Measurements from ENCODE around the gene MYOF. TPM values are rescaled to one million over a fixed set of nuclear protein-coding genes. Genes with fewer than 3 reads are reported as not detected.

Gene MYOF
- total and polyA plus RNA-seq, 9 of the 15 experiments (the other 6 are each of a cell fraction or from before 2014, with no cell fraction given), result 0.06 to 0.27 TPM; not detected in 7

DNA sequence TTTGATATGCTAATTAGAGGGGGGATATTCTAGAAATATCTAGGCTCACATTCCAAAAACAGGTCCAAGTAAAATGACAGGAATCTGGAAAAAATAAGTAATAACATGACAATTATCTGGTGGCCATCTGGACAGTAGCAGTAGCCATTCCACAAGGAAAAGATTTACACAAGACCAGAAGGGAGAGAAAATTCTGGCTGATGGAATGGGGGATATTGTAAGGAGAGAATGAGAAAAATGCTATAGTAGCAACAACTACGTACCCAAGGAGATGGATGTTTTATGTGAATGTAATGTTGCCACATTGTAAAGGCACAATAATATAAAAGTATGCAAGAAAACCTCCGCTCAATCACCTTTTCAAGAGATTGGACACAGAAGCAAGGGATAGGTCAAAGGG lies 5.4 kb downstream of the MYOF start:
- Histone ChIP-seq H3K9ac (ENCODE audit: insufficient read depth in 1 of 2, low read depth in 2 of 2, low read length in 2 of 2) (no peak overlapping the region), H3K27me3 (ENCODE audit: control insufficient read depth in 2 of 2, insufficient read depth in 2 of 2, low read length in 2 of 2) (peaks cover 0 to 9% of the 10 kb centered on the region in 2 experiments; a peak in 3 of 5 replicates), H2AFZ (ENCODE audit: low read depth, low read length) (no peak overlapping the region), H3K79me2 (ENCODE audit: control insufficient read depth, insufficient read depth, low read length) (no peaks in the 10 kb centered on the region), H3K27ac (ENCODE audit: extremely low read depth, low read depth, low read length) (no peak overlapping the region), H3K9me1 (ENCODE audit: control insufficient read depth, insufficient read depth, low read length) (no peaks in the 10 kb centered on the region), H3K9me3 (replicated peaks; ENCODE audit: control insufficient read depth, insufficient read depth, low read depth, low read length) (no peaks in the 10 kb centered on the region), H3K4me3 (no peak overlapping the region), H3K36me3 (ENCODE audit: control insufficient read depth, insufficient read depth, low read length) (no peaks in the 10 kb centered on the region), H3K4me1 (replicated peaks in 1 of 2; ENCODE audit: control insufficient read depth in 2 of 2, insufficient read depth in 2 of 2, low read length in 2 of 2) (no peaks in the 10 kb centered on the region), H3K4me2 (ENCODE audit: insufficient read depth, low read length) (no peak overlapping the region), H4K20me1 (replicated peaks; ENCODE audit: control insufficient read depth, insufficient read depth, low read length) (no peaks in the 10 kb centered on the region)
- in situ Hi-C loops (cut with MboI) (no loop called here), intact Hi-C loops (cut with micrococcal nuclease) (no loop called here)
- BruUV-seq (replicated peaks), result no TSS peak
- ATAC-seq (no peak), DNase-seq (ENCODE audit: extremely low read depth in 1 of 4, low spot score in 3 of 4) (no peak), FAIRE-seq (no peak)
- CTCF ChIA-PET (ENCODE audit: low intra/inter-chr PET ratio), result no interaction called here
- 9% methylated on average over 1 of the region's 2 CpGs for WGBS (ENCODE audit: insufficient coverage, low coverage, missing lambda C conversion rate)
- TF ChIP-seq ZFX (CRISPR knock-in tag; IDR thresholded peaks at IDR 0.05), result no peak
- no peak for TF ChIP-seq LEF1 (IDR thresholded peaks at IDR 0.05)
- no peak for TF ChIP-seq ZKSCAN1 (IDR thresholded peaks at IDR 0.05; ENCODE audit: low read depth, low read length)
- TF ChIP-seq, protein P1, sequence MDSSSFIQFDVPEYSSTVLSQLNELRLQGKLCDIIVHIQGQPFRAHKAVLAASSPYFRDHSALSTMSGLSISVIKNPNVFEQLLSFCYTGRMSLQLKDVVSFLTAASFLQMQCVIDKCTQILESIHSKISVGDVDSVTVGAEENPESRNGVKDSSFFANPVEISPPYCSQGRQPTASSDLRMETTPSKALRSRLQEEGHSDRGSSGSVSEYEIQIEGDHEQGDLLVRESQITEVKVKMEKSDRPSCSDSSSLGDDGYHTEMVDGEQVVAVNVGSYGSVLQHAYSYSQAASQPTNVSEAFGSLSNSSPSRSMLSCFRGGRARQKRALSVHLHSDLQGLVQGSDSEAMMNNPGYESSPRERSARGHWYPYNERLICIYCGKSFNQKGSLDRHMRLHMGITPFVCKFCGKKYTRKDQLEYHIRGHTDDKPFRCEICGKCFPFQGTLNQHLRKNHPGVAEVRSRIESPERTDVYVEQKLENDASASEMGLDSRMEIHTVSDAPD (CRISPR knock-in tag; IDR thresholded peaks at IDR 0.05), result no peak
- no peak for TF ChIP-seq RAD51 (IDR thresholded peaks at IDR 0.05; ENCODE audit: borderline replicate concordance, low read depth)
- no peak for TF ChIP-seq HNRNPK (IDR thresholded peaks at IDR 0.05; ENCODE audit: low read depth, low read length, poor library complexity, severe bottlenecking)
- POLR2A ChIA-PET, result no interaction called here

Measured in K562 (cell line).